ENCODE data around the gene WARS2. TPM values are rescaled to one million over a fixed set of nuclear protein-coding genes. Genes with fewer than 3 reads are reported as not detected.

The WARS2 gene
- polyA plus RNA-seq, 1 donor: 22.1 TPM

DNA sequence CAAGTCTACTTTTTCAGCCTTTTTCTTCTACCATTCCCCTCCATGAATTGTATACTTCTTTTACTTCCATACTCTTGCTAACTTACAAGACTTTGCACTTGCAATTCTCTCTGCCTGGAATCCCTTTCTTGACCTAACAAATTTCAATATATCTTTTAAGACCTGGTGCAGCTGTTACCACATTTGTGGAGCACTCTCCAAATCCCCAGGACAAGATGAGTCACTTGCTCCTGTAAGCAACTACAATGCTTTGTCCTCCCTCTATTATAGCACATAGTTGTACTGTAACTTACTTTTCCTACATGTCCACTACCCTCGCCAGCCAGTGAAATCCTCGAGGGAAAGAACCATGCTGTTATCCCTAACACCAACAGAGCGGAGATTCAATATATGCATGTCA is 43.1 kb downstream of the WARS2 start:
- no peak overlapping the region for H3K4me3 ChIP-seq (ENCODE audit: low read length)
- no peaks in the 10 kb centered on the region for H3K27me3 ChIP-seq (ENCODE audit: control insufficient read depth, insufficient read depth, low read length)
- WGBS (ENCODE audit: insufficient coverage, low lambda C conversion rate): no CpG with 5 or more reads among the region's 3 CpGs
- no peaks in the 10 kb centered on the region for H3K4me1 ChIP-seq (ENCODE audit: control insufficient read depth, insufficient read depth, low read length)
- DNase-seq: no peak
- H3K36me3 ChIP-seq (ENCODE audit: control insufficient read depth, insufficient read depth, low read length): no peaks in the 10 kb centered on the region
- H3K27ac ChIP-seq (ENCODE audit: low read length): no peak overlapping the region
- H3K9me3 ChIP-seq (ENCODE audit: control insufficient read depth, low read depth, low read length): no peaks in the 10 kb centered on the region

GRCh38 chr1:119093721-119094120 is 46.7 kb downstream of the WARS2 start:
- DNase-seq: no peak
- WGBS (ENCODE audit: insufficient coverage, low lambda C conversion rate): no CpG with 5 or more reads among the region's 1 CpG
- Histone ChIP-seq H3K4me1 (ENCODE audit: control insufficient read depth, insufficient read depth, low read length) (no peaks in the 10 kb centered on the region), H3K4me3 (ENCODE audit: low read length) (no peak overlapping the region), H3K27me3 (ENCODE audit: control insufficient read depth, insufficient read depth, low read length) (no peaks in the 10 kb centered on the region), H3K27ac (ENCODE audit: low read length) (no peak overlapping the region), H3K9me3 (ENCODE audit: control insufficient read depth, low read depth, low read length) (peaks cover 9% of the 10 kb centered on the region), H3K36me3 (ENCODE audit: control insufficient read depth, insufficient read depth, low read length) (no peaks in the 10 kb centered on the region)

GRCh38 chr1:119091618-119092017 is 48.8 kb downstream of the WARS2 start:
- H3K27ac ChIP-seq (ENCODE audit: low read length): no peak overlapping the region
- no peak overlapping the region for H3K4me3 ChIP-seq (ENCODE audit: low read length)
- no CpG with 5 or more reads among the region's 4 CpGs for WGBS (ENCODE audit: insufficient coverage, low lambda C conversion rate)
- no peak for DNase-seq
- H3K36me3 ChIP-seq (ENCODE audit: control insufficient read depth, insufficient read depth, low read length): no peaks in the 10 kb centered on the region
- H3K27me3 ChIP-seq (ENCODE audit: control insufficient read depth, insufficient read depth, low read length): no peaks in the 10 kb centered on the region
- H3K9me3 ChIP-seq (ENCODE audit: control insufficient read depth, low read depth, low read length): peaks cover 9% of the 10 kb centered on the region
- H3K4me1 ChIP-seq (ENCODE audit: control insufficient read depth, insufficient read depth, low read length): no peaks in the 10 kb centered on the region

DNA sequence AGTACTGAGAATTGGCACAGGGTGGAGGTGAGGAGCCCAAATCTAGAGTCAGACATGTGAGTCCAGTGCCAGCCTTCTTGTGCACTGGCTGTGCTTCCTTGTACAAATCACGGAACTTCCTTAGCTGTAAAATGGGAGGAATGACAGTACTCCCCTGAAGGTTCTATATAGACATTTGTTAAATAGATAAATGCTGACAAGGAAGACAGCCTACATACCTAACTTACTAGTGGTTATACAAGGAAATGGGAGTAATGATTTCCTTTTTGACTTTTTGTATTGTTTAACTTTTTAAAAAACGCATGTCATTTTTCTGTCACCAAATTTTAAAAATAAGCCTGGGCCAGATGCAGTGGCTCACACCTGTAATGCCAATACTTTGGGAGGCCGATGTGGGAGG is 50.2 kb downstream of the WARS2 start:
- no peak for DNase-seq
- H3K4me3 ChIP-seq (ENCODE audit: low read length): no peak overlapping the region
- H3K27me3 ChIP-seq (ENCODE audit: control insufficient read depth, insufficient read depth, low read length): no peaks in the 10 kb centered on the region
- no CpG with 5 or more reads among the region's 3 CpGs for WGBS (ENCODE audit: insufficient coverage, low lambda C conversion rate)
- no peak overlapping the region for H3K27ac ChIP-seq (ENCODE audit: low read length)
- H3K36me3 ChIP-seq (ENCODE audit: control insufficient read depth, insufficient read depth, low read length): no peaks in the 10 kb centered on the region
- no peaks in the 10 kb centered on the region for H3K4me1 ChIP-seq (ENCODE audit: control insufficient read depth, insufficient read depth, low read length)
- H3K9me3 ChIP-seq (ENCODE audit: control insufficient read depth, low read depth, low read length): peaks cover 9% of the 10 kb centered on the region

DNA sequence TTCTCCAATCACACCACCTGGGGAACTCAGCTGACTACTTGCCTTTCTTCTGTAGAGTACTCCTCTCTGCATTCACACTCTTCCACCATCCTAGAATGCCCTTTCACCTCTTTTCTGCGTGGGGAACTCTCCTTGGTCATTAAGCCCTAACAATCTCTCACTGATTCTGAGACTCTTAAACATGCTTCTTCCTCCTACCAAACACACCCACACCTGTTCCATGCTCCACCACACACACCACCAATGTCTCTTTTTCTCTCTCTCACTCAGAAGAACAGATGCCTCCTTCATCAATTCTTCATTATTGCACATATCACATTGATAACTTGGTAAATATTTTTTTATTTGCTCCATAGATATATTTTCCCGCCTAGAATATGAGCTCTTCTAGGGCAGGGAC is 53.6 kb downstream of the WARS2 start:
- no peak overlapping the region for H3K27ac ChIP-seq (ENCODE audit: low read length)
- no peaks in the 10 kb centered on the region for H3K4me1 ChIP-seq (ENCODE audit: control insufficient read depth, insufficient read depth, low read length)
- no peaks in the 10 kb centered on the region for H3K36me3 ChIP-seq (ENCODE audit: control insufficient read depth, insufficient read depth, low read length)
- no peaks in the 10 kb centered on the region for H3K27me3 ChIP-seq (ENCODE audit: control insufficient read depth, insufficient read depth, low read length)
- H3K4me3 ChIP-seq (ENCODE audit: low read length): no peak overlapping the region
- DNase-seq: no peak
- WGBS (ENCODE audit: insufficient coverage, low lambda C conversion rate): 81% methylated on average over 2 of the region's 2 CpGs
- H3K9me3 ChIP-seq (ENCODE audit: control insufficient read depth, low read depth, low read length): peaks cover 9% of the 10 kb centered on the region

- no peaks in the 10 kb centered on the region for H3K4me1 ChIP-seq (ENCODE audit: control insufficient read depth, insufficient read depth, low read length)
- no peaks in the 10 kb centered on the region for H3K36me3 ChIP-seq (ENCODE audit: control insufficient read depth, insufficient read depth, low read length)
- H3K27me3 ChIP-seq (ENCODE audit: control insufficient read depth, insufficient read depth, low read length): no peaks in the 10 kb centered on the region
- 90% methylated on average over 2 of the region's 10 CpGs for WGBS (ENCODE audit: insufficient coverage, low lambda C conversion rate)
- no peak for DNase-seq
- H3K9me3 ChIP-seq (ENCODE audit: control insufficient read depth, low read depth, low read length): no peaks in the 10 kb centered on the region
- H3K27ac ChIP-seq (ENCODE audit: low read length): no peak overlapping the region
- H3K4me3 ChIP-seq (ENCODE audit: low read length): no peak overlapping the region
Observed at GRCh38 chr1:119084798-119085197, 55.7 kb downstream of the WARS2 start.

DNA sequence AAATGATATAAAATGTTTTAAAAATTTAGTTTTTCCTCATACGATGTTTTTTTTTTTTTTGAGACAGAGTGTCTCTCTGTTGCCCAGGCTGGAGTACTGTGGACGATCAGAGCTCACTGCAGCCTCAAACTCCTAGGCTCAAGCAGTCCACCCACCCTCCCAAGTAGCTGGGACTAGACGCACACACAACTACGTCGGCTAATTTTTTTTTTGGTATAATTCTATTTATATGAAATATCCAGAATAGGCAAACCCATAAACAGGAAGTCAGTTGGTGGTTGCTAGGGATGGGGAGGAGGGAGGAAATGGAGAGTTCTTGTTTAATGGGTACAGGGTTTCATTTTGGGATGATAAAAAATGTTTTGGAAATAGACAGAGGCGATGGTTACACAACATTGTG is 56.5 kb downstream of the WARS2 start:
- no peak for DNase-seq
- H3K9me3 ChIP-seq (ENCODE audit: control insufficient read depth, low read depth, low read length): no peaks in the 10 kb centered on the region
- H3K27me3 ChIP-seq (ENCODE audit: control insufficient read depth, insufficient read depth, low read length): no peaks in the 10 kb centered on the region
- H3K27ac ChIP-seq (ENCODE audit: low read length): no peak overlapping the region
- H3K36me3 ChIP-seq (ENCODE audit: control insufficient read depth, insufficient read depth, low read length): no peaks in the 10 kb centered on the region
- H3K4me1 ChIP-seq (ENCODE audit: control insufficient read depth, insufficient read depth, low read length): no peaks in the 10 kb centered on the region
- WGBS (ENCODE audit: insufficient coverage, low lambda C conversion rate): 100% methylated on average over 1 of the region's 6 CpGs
- H3K4me3 ChIP-seq (ENCODE audit: low read length): no peak overlapping the region

DNA sequence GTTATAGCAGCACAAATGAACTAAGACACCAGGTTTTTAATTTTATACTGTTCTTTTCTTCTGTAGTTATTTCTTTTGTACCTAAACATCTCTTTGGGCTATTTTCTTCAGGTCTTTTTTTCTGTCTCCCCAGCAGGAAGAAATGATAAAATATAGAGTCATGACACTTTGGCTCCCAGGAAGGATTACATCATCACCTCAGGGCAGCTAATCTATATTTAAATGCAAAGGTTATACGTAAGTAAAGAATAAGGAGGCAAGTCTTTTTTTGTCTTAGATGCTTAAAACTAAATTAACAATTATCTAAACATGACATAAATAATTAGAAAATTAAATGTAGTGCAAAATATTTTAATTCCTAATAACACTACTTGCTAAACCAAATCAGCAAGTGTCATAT is 57.0 kb downstream of the WARS2 start:
- Histone ChIP-seq H3K36me3 (ENCODE audit: control insufficient read depth, insufficient read depth, low read length) (no peaks in the 10 kb centered on the region), H3K27ac (ENCODE audit: low read length) (no peak overlapping the region), H3K4me1 (ENCODE audit: control insufficient read depth, insufficient read depth, low read length) (no peaks in the 10 kb centered on the region), H3K9me3 (ENCODE audit: control insufficient read depth, low read depth, low read length) (no peaks in the 10 kb centered on the region), H3K4me3 (ENCODE audit: low read length) (no peak overlapping the region), H3K27me3 (ENCODE audit: control insufficient read depth, insufficient read depth, low read length) (no peaks in the 10 kb centered on the region)
- no peak for DNase-seq
- WGBS (ENCODE audit: insufficient coverage, low lambda C conversion rate): no CpG with 5 or more reads among the region's 1 CpG

GRCh38 chr1:119081700-119082099 is 58.8 kb downstream of the WARS2 start:
- WGBS (ENCODE audit: insufficient coverage, low lambda C conversion rate): no CpG with 5 or more reads among the region's 3 CpGs

GRCh38 chr1:119081267-119081666 is 59.2 kb downstream of the WARS2 start:
- H3K9me3 ChIP-seq (ENCODE audit: control insufficient read depth, low read depth, low read length): no peaks in the 10 kb centered on the region
- no peak overlapping the region for H3K4me3 ChIP-seq (ENCODE audit: low read length)
- H3K36me3 ChIP-seq (ENCODE audit: control insufficient read depth, insufficient read depth, low read length): no peaks in the 10 kb centered on the region
- DNase-seq: no peak
- no peak overlapping the region for H3K27ac ChIP-seq (ENCODE audit: low read length)
- no peaks in the 10 kb centered on the region for H3K27me3 ChIP-seq (ENCODE audit: control insufficient read depth, insufficient read depth, low read length)
- no peaks in the 10 kb centered on the region for H3K4me1 ChIP-seq (ENCODE audit: control insufficient read depth, insufficient read depth, low read length)

More at GRCh38 chr1:119081700-119082099, 58.8 kb downstream of the WARS2 start:
- Histone ChIP-seq H3K4me1 (ENCODE audit: control insufficient read depth, insufficient read depth, low read length) (no peaks in the 10 kb centered on the region), H3K36me3 (ENCODE audit: control insufficient read depth, insufficient read depth, low read length) (no peaks in the 10 kb centered on the region), H3K27me3 (ENCODE audit: control insufficient read depth, insufficient read depth, low read length) (no peaks in the 10 kb centered on the region), H3K27ac (ENCODE audit: low read length) (no peak overlapping the region), H3K9me3 (ENCODE audit: control insufficient read depth, low read depth, low read length) (no peaks in the 10 kb centered on the region), H3K4me3 (ENCODE audit: low read length) (no peak overlapping the region)
- no peak for DNase-seq

- no CpG with 5 or more reads among the region's 4 CpGs for WGBS (ENCODE audit: insufficient coverage, low lambda C conversion rate)
- DNase-seq: no peak
- no peaks in the 10 kb centered on the region for H3K27me3 ChIP-seq (ENCODE audit: control insufficient read depth, insufficient read depth, low read length)
- H3K9me3 ChIP-seq (ENCODE audit: control insufficient read depth, low read depth, low read length): no peaks in the 10 kb centered on the region
- H3K36me3 ChIP-seq (ENCODE audit: control insufficient read depth, insufficient read depth, low read length): no peaks in the 10 kb centered on the region
- H3K4me1 ChIP-seq (ENCODE audit: control insufficient read depth, insufficient read depth, low read length): no peaks in the 10 kb centered on the region
- no peak overlapping the region for H3K27ac ChIP-seq (ENCODE audit: low read length)
- no peak overlapping the region for H3K4me3 ChIP-seq (ENCODE audit: low read length)
Observed at GRCh38 chr1:119080586-119080985, 59.9 kb downstream of the WARS2 start.
